Measurements from ENCODE around the gene LGI1. TPM values are rescaled to one million over a fixed set of nuclear protein-coding genes. Genes with fewer than 3 reads are reported as not detected.

LGI1 gene
- total RNA-seq, 6 donors from 2014 or later, result not detected

DNA sequence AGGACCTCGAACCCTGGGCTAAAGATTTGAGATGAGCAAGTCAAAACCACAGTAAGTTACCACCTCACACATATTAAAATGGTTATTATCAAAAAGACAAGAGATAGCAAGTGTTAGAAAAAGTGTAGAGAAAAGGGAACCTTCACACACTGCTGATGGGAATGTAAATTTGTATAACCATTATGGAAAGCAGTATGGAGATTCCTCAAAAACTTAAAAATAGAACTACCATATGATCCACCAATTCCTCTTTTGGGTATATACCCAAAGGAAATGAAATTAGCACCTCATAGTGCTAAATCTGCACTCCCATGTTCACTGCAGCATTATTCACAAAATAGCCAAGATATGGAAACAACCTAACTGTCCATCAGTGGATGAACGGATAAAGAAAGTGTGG is 34.6 kb upstream of the LGI1 start:
- ATAC-seq (ENCODE audit: low FRiP score in 2 of 2), result no peak

DNA sequence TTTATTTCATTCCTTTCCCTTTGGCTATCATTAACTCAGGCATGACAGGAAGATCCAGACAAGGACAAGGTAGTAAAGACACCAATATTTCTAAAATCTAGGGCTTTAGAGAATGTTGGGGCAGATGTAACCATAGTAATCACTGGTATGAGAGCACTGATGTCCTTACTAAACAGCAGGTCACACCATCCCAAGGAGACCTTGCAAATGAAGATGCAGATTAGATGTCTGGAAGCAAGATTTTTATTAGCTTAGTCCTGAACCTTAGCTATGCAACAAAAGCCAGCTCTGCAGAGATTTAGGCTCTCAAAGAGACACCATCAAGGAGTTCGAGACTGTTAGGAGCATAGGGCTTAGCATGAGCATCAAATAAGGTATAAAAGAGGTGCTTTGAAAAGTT is 31.7 kb upstream of the LGI1 start:
- H3K27me3 ChIP-seq, result no peaks in the 10 kb centered on the region
- TF ChIP-seq EP300 (IDR thresholded peaks at IDR 0.05) (no peak), POLR2AphosphoS5 (IDR thresholded peaks at IDR 0.05) (no peak), POLR2A (IDR thresholded peaks at IDR 0.05) (no peak)
- TF ChIP-seq, protein P1, sequence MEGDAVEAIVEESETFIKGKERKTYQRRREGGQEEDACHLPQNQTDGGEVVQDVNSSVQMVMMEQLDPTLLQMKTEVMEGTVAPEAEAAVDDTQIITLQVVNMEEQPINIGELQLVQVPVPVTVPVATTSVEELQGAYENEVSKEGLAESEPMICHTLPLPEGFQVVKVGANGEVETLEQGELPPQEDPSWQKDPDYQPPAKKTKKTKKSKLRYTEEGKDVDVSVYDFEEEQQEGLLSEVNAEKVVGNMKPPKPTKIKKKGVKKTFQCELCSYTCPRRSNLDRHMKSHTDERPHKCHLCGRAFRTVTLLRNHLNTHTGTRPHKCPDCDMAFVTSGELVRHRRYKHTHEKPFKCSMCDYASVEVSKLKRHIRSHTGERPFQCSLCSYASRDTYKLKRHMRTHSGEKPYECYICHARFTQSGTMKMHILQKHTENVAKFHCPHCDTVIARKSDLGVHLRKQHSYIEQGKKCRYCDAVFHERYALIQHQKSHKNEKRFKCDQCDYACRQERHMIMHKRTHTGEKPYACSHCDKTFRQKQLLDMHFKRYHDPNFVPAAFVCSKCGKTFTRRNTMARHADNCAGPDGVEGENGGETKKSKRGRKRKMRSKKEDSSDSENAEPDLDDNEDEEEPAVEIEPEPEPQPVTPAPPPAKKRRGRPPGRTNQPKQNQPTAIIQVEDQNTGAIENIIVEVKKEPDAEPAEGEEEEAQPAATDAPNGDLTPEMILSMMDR (IDR thresholded peaks at IDR 0.05), result no peak
- H3K4me3 ChIP-seq, result no peak overlapping the region
- H3K36me3 ChIP-seq, result no peaks in the 10 kb centered on the region
- H3K9me3 ChIP-seq, result no peaks in the 10 kb centered on the region
- no peak for DNase-seq
- 65 to 88% methylated on average over 1 of the region's 1 CpG for WGBS, 2 donors
- ATAC-seq (ENCODE audit: low FRiP score in 2 of 2), result no peak
- H3K4me1 ChIP-seq, result no peaks in the 10 kb centered on the region
- H3K27ac ChIP-seq, result no peak overlapping the region

More for the DNA sequence above, 34.6 kb upstream of the LGI1 start:
- H3K27ac ChIP-seq, result no peak overlapping the region
- WGBS, 2 donors, result 87 to 89% methylated on average over 2 of the region's 2 CpGs
- no peak overlapping the region for H3K4me3 ChIP-seq
- H3K4me1 ChIP-seq, result no peaks in the 10 kb centered on the region
- no peak for DNase-seq
- H3K9me3 ChIP-seq, result no peaks in the 10 kb centered on the region
- TF ChIP-seq, protein P1 (IDR thresholded peaks at IDR 0.05), result no peak
- TF ChIP-seq POLR2AphosphoS5 (IDR thresholded peaks at IDR 0.05) (no peak), EP300 (IDR thresholded peaks at IDR 0.05) (no peak), POLR2A (IDR thresholded peaks at IDR 0.05) (no peak)
- H3K36me3 ChIP-seq, result no peaks in the 10 kb centered on the region
- no peaks in the 10 kb centered on the region for H3K27me3 ChIP-seq

DNA sequence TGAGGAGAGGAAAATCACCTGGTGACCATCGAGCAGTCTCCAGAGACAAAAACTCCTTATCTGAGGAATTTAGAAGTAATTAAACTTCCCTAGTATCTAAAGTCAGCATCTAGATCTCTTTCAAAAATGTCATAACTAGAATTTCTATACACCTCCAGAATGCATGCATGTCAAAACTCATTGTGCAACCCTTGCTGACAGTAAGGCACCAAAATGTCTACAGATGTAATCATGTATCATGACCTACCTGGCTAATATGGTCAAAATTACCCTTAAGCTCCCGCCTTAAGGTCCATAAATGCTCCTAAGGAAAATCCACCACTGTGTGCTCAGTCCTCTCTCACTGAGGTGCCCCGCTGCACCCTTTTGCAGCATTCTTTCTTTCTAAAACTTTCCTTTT is 16.4 kb upstream of the LGI1 start:
- no peak overlapping the region for H3K27ac ChIP-seq
- H3K27me3 ChIP-seq, result no peaks in the 10 kb centered on the region
- WGBS, 2 donors, result 75 to 84% methylated on average over 3 of the region's 3 CpGs
- ATAC-seq (ENCODE audit: low FRiP score in 2 of 2), result no peak
- TF ChIP-seq POLR2A (IDR thresholded peaks at IDR 0.05), result no peak
- TF ChIP-seq EP300 (IDR thresholded peaks at IDR 0.05), result no peak
- TF ChIP-seq, protein P1 (IDR thresholded peaks at IDR 0.05), result no peak
- no peaks in the 10 kb centered on the region for H3K36me3 ChIP-seq
- H3K9me3 ChIP-seq, result no peaks in the 10 kb centered on the region
- no peak for DNase-seq
- peaks cover 0 to 5% (median 5%) of the 10 kb centered on the region in 4 donors for H3K4me1 ChIP-seq
- H3K4me3 ChIP-seq, result no peak overlapping the region

DNA sequence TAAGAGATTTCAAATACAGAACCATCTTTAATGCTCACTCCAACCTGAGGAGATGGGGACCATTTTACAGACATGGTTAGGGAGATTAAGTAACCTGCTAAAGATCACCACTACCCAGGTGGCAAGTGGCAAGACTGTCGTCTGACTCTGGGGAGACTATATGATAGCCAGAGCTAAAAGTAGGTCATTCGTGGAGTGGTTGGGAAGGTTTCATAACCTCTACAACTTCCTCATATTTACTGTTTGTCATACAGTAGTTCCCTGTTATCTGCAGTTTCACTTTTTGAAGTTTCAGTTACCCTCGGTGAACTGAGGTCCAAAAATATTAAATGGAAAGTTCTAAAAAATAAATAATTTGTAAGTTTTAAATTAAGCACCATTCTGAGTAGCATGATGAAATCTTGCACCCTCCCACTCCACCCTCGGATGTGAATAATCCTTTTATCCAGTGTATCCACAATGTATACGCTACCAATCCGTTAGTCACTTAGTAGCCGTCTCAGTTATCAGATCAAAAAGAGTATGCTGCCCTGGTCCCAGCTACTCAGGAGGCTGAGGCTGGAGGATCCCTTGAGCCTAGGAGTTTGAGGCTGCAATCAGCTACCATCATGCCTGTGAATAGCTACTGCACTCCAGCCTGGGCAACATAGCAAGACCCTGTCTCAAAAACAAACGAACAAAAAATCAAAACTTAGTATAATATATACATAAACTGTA is 14.9 kb upstream of the LGI1 start:
- Histone ChIP-seq H3K36me3 (no peaks in the 10 kb centered on the region), H3K4me3 (peak overlapping the region in 3 of 4 donors; percentile 13 to 29 (median 19)), H3K27me3 (no peaks in the 10 kb centered on the region), H3K27ac (peak overlapping the region in 1 of 4 donors; percentile 40), H3K9me3 (no peaks in the 10 kb centered on the region), H3K4me1 (peaks cover 0 to 5% (median 5%) of the 10 kb centered on the region in 4 donors)
- DNase-seq (peak in 1 of 2 donors; percentile 36), ATAC-seq (ENCODE audit: low FRiP score in 2 of 2) (peak; percentile 79 to 81)
- TF ChIP-seq, protein P1 (IDR thresholded peaks at IDR 0.05), result no peak
- TF ChIP-seq EP300 (IDR thresholded peaks at IDR 0.05) (no peak), POLR2A (IDR thresholded peaks at IDR 0.05) (no peak), POLR2AphosphoS5 (IDR thresholded peaks at IDR 0.05) (no peak)
- WGBS, 2 donors, result 43 to 44% methylated on average over 8 of the region's 8 CpGs
